ENCODE results near the gene SEMA3B. TPM values are rescaled to one million over a fixed set of nuclear protein-coding genes. Genes with fewer than 3 reads are reported as not detected.

The SEMA3B gene
- total RNA-seq, 1 experiment from 2014 or later: 21.8 TPM

GRCh38 chr3:50269460-50269859 is 513 bp downstream of the SEMA3B start:
- intact Hi-C loops (cut with micrococcal nuclease; ENCODE audit: unreplicated experiment): no loop called here
- H3K4me3 Mint-ChIP-seq (ENCODE audit: unreplicated experiment): peak overlapping the region; percentile 61
- no peak for DNase-seq
- H3K27me3 Mint-ChIP-seq (ENCODE audit: insufficient read depth, unreplicated experiment): no peaks in the 10 kb centered on the region
- peaks cover 14% of the 10 kb centered on the region for H3K36me3 Mint-ChIP-seq (ENCODE audit: insufficient read depth, unreplicated experiment)
- BruUV-seq (replicated peaks): TSS peak; percentile 3
- peaks cover 48% of the 10 kb centered on the region for H3K4me1 Mint-ChIP-seq (ENCODE audit: low read depth, unreplicated experiment)
- Histone ChIP-seq H3K4me1 (peaks cover 76% of the 10 kb centered on the region), H3K4me3 (ENCODE audit: low read depth, low read length) (peak overlapping the region; percentile 33), H3K36me3 (ENCODE audit: control insufficient read depth, insufficient read depth, low read length) (peaks cover under 1% of the 10 kb centered on the region), H3K9me3 (no peaks in the 10 kb centered on the region), H3K27me3 (replicated peaks; ENCODE audit: control insufficient read depth, insufficient read depth, low read length) (no peaks in the 10 kb centered on the region)
- ChIA-PET POLR2A (interaction anchor here (0.6 to 1.0 kb wide), 3 partner anchors 10 to 68 kb away, joined by 3 to 6 read pairs (median 5); no protein-coding TSS in a partner anchor), CTCF (interaction anchor here (0.6 to 1.8 kb wide), 8 partner anchors 10 to 1562 kb away, joined by 3 to 10 read pairs (median 4); partner anchors contain the start of gene GNAI2)
- no peaks in the 10 kb centered on the region for H3K9me3 Mint-ChIP-seq (ENCODE audit: unreplicated experiment)
- H3K27ac Mint-ChIP-seq (ENCODE audit: unreplicated experiment): peak overlapping the region; percentile 53
- TF ChIP-seq, protein P1, sequence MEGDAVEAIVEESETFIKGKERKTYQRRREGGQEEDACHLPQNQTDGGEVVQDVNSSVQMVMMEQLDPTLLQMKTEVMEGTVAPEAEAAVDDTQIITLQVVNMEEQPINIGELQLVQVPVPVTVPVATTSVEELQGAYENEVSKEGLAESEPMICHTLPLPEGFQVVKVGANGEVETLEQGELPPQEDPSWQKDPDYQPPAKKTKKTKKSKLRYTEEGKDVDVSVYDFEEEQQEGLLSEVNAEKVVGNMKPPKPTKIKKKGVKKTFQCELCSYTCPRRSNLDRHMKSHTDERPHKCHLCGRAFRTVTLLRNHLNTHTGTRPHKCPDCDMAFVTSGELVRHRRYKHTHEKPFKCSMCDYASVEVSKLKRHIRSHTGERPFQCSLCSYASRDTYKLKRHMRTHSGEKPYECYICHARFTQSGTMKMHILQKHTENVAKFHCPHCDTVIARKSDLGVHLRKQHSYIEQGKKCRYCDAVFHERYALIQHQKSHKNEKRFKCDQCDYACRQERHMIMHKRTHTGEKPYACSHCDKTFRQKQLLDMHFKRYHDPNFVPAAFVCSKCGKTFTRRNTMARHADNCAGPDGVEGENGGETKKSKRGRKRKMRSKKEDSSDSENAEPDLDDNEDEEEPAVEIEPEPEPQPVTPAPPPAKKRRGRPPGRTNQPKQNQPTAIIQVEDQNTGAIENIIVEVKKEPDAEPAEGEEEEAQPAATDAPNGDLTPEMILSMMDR (IDR thresholded peaks at IDR 0.05; ENCODE audit: insufficient read depth in 1 of 2, low read depth in 1 of 2, low read length in 1 of 2, severe bottlenecking in 1 of 2, unreplicated experiment in 1 of 2): no peak

- Histone ChIP-seq H3K9me3 (no peaks in the 10 kb centered on the region), H3K36me3 (ENCODE audit: control insufficient read depth, insufficient read depth, low read length) (peaks cover 2% of the 10 kb centered on the region), H3K4me1 (peaks cover 74% of the 10 kb centered on the region), H3K4me3 (ENCODE audit: low read depth, low read length) (peak overlapping the region; percentile 33), H3K27me3 (replicated peaks; ENCODE audit: control insufficient read depth, insufficient read depth, low read length) (no peaks in the 10 kb centered on the region)
- no TSS peak for BruUV-seq (replicated peaks)
- no peaks in the 10 kb centered on the region for H3K27me3 Mint-ChIP-seq (ENCODE audit: insufficient read depth, unreplicated experiment)
- POLR2A ChIA-PET: interaction anchor here (0.6 kb wide), 2 partner anchors 10 to 44 kb away, joined by 3 to 5 read pairs; no protein-coding TSS in a partner anchor
- DNase-seq: no peak
- no peaks in the 10 kb centered on the region for H3K9me3 Mint-ChIP-seq (ENCODE audit: unreplicated experiment)
- TF ChIP-seq, protein P1 (IDR thresholded peaks at IDR 0.05; ENCODE audit: insufficient read depth in 1 of 2, low read depth in 1 of 2, low read length in 1 of 2, severe bottlenecking in 1 of 2, unreplicated experiment in 1 of 2): no peak
- CTCF ChIA-PET: interaction anchor here (0.6 to 1.8 kb wide), 6 partner anchors 10 to 75 kb away, joined by 3 to 10 read pairs (median 3); partner anchors contain the start of genes HYAL3 and NAA80
- peaks cover 48% of the 10 kb centered on the region for H3K4me1 Mint-ChIP-seq (ENCODE audit: low read depth, unreplicated experiment)
- peak overlapping the region; percentile 61 for H3K4me3 Mint-ChIP-seq (ENCODE audit: unreplicated experiment)
- intact Hi-C loops (cut with micrococcal nuclease; ENCODE audit: unreplicated experiment): no loop called here
- H3K27ac Mint-ChIP-seq (ENCODE audit: unreplicated experiment): peak overlapping the region; percentile 53
- peaks cover 9% of the 10 kb centered on the region for H3K36me3 Mint-ChIP-seq (ENCODE audit: insufficient read depth, unreplicated experiment)
Observed at GRCh38 chr3:50269977-50270413, 1.0 kb downstream of the SEMA3B start.

GRCh38 chr3:50270422-50271224 is 1.7 kb downstream of the SEMA3B start:
- Histone ChIP-seq H3K9me3 (no peaks in the 10 kb centered on the region), H3K36me3 (ENCODE audit: control insufficient read depth, insufficient read depth, low read length) (peaks cover 2% of the 10 kb centered on the region), H3K4me3 (ENCODE audit: low read depth, low read length) (no peak overlapping the region), H3K4me1 (peaks cover 67% of the 10 kb centered on the region), H3K27me3 (replicated peaks; ENCODE audit: control insufficient read depth, insufficient read depth, low read length) (no peaks in the 10 kb centered on the region)
- TF ChIP-seq, protein P1 (IDR thresholded peaks at IDR 0.05; ENCODE audit: insufficient read depth in 1 of 2, low read depth in 1 of 2, low read length in 1 of 2, severe bottlenecking in 1 of 2, unreplicated experiment in 1 of 2): no peak
- H3K4me3 Mint-ChIP-seq (ENCODE audit: unreplicated experiment): no peak overlapping the region
- ChIA-PET POLR2A (interaction anchor here (1.2 kb wide), 1 partner anchor 35 kb away, joined by 4 read pairs; the partner anchor contains the start of gene GNAI2), CTCF (interaction anchor here (0.8 to 2.8 kb wide), 4 partner anchors 10 to 46 kb away, joined by 3 to 10 read pairs (median 8); partner anchors contain the start of genes HYAL3 and NAA80)
- intact Hi-C loops (cut with micrococcal nuclease; ENCODE audit: unreplicated experiment): no loop called here
- peaks cover 44% of the 10 kb centered on the region for H3K4me1 Mint-ChIP-seq (ENCODE audit: low read depth, unreplicated experiment)
- H3K36me3 Mint-ChIP-seq (ENCODE audit: insufficient read depth, unreplicated experiment): peaks cover 8% of the 10 kb centered on the region
- H3K9me3 Mint-ChIP-seq (ENCODE audit: unreplicated experiment): no peaks in the 10 kb centered on the region
- H3K27me3 Mint-ChIP-seq (ENCODE audit: insufficient read depth, unreplicated experiment): no peaks in the 10 kb centered on the region
- no peak for DNase-seq
- BruUV-seq (replicated peaks): no TSS peak
- peak overlapping the region; percentile 70 for H3K27ac Mint-ChIP-seq (ENCODE audit: unreplicated experiment)

Data from Caco-2 (cell line).